Measurements from ENCODE around the gene RAP2B.
"Not testable (repeated sequence)": the region's sequence is repeated elsewhere in the genome, so short reads cannot be mapped to it uniquely, and the experiment has no call there.

The RAP2B gene

GRCh38 chr3:153146191-153147053 lies 15.6 kb upstream of the RAP2B start:
- ATAC-seq (replicated peaks) (peak; percentile 45 to 47), DNase-seq (no peak)
- Mint-ChIP-seq H3K27ac (no peak overlapping the region), H3K4me3 (no peak overlapping the region), H3K4me1 (no peaks in the 10 kb centered on the region), H3K36me3 (no peaks in the 10 kb centered on the region), H3K27me3 (no peaks in the 10 kb centered on the region), H3K9me3 (peaks cover 5 to 11% of the 10 kb centered on the region in 2 donors)

GRCh38 chr3:153150991-153151390 lies 11.0 kb upstream of the RAP2B start:
- Mint-ChIP-seq H3K4me3 (no peak overlapping the region), H3K9me3 (peaks cover 5 to 11% of the 10 kb centered on the region in 2 donors)
- no peak for ATAC-seq (replicated peaks)

DNA sequence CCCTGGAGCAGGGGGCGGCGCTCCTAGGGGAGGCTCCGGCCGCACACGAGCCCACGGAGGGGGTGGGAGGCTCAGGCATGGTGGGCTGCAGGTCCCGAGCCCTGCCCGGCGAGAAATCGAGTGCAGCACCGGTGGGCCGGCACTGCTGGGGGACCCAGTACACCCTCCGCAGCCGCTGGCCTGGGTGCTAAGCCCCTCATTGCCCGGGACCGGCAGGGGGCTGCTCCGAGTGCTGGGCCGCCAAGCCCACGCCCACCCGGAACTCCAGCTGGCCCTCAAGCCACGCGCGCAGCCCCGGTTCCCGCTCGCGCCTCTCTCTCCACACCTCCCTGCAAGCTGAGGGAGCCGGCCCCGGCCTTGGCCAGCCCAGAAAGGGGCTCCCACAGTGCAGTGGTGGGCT lies 6.2 kb upstream of the RAP2B start:
- not testable (repeated sequence) for DNase-seq; H3K4me3 Mint-ChIP-seq; H3K36me3 Mint-ChIP-seq; H3K9me3 Mint-ChIP-seq; H3K27me3 Mint-ChIP-seq; H3K27ac Mint-ChIP-seq; ATAC-seq (replicated peaks)
- H3K4me1 Mint-ChIP-seq = peaks cover 2 to 12% of the 10 kb centered on the region in 2 donors

More at GRCh38 chr3:153150991-153151390, 11.0 kb upstream of the RAP2B start:
- Mint-ChIP-seq H3K36me3 (no peaks in the 10 kb centered on the region), H3K4me1 (no peaks in the 10 kb centered on the region), H3K27ac (no peak overlapping the region), H3K27me3 (no peaks in the 10 kb centered on the region)
- DNase-seq = no peak

DNA sequence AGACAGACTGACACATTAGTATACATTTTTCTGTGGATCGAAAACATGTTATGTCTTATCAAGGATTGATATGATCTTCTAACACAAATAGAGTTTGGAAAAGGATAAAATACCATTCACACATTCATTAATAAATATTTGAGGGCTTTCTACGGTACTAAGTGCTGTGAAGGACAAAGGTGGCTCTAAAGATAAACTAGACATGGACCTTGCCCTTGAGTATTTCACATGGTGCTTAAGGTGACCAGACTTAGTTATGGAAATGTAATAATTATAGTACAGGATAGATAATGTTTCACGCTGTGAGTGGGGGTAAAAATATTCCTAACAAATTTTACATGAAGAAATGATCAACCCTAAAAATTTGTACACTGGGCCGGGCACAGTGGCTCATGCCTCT lies 3.8 kb upstream of the RAP2B start:
- H3K36me3 Mint-ChIP-seq = peaks cover under 1 to 6% of the 10 kb centered on the region in 2 donors
- peaks cover 2 to 12% of the 10 kb centered on the region in 2 donors for H3K4me1 Mint-ChIP-seq
- no peak overlapping the region for H3K27ac Mint-ChIP-seq
- no peaks in the 10 kb centered on the region for H3K27me3 Mint-ChIP-seq
- no peak overlapping the region for H3K4me3 Mint-ChIP-seq
- ATAC-seq (replicated peaks) (no peak), DNase-seq (no peak)
- no peaks in the 10 kb centered on the region for H3K9me3 Mint-ChIP-seq

DNA sequence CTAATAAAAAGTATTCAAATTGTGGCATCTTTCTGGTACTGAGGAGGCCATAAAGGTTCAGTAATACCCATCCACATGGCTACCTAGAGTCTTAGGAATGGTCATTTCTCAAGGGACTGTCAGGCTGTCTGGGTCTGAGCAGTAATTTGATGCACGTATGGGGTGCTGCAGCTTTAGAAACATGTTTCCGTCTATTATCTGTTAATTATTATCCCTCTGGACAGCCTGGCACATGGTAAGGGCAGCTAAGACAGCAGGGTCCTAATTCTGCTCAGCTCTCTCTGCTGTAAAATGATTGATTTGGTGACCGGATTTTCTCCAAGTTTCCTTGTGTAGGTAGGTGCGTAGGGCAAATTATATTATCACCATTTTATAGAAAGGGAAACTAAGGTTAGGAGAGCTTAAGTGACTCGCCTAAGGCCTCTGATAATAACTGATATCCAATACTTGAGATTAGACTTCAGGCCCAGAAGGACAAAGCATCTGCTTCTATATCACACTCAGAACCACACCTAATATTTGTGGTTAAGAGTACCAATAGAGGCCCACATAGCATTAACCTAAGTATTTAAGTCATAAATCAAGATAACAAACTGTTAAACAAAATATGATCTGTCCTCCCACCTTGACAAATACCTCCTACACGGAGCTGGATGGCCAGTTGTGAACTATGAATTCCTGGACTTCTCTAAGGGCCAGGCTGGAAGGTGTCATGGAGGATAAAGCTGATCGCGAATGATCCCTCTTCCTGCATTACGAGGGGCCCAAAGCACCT lies 2.9 kb upstream of the RAP2B start:
- H3K27ac Mint-ChIP-seq = no peak overlapping the region
- H3K36me3 Mint-ChIP-seq = peaks cover 9 to 10% of the 10 kb centered on the region in 2 donors
- no peaks in the 10 kb centered on the region for H3K27me3 Mint-ChIP-seq
- no peaks in the 10 kb centered on the region for H3K9me3 Mint-ChIP-seq
- DNase-seq = no peak
- peak overlapping the region in 1 of 2 donors; percentile 21 for H3K4me3 Mint-ChIP-seq
- peaks cover 7 to 22% of the 10 kb centered on the region in 2 donors for H3K4me1 Mint-ChIP-seq
- ATAC-seq (replicated peaks) = no peak

GRCh38 chr3:153159771-153160397 lies 2.1 kb upstream of the RAP2B start:
- Mint-ChIP-seq H3K36me3 (peaks cover 14% of the 10 kb centered on the region in 2 donors), H3K27me3 (no peaks in the 10 kb centered on the region), H3K4me1 (peaks cover 11 to 29% of the 10 kb centered on the region in 2 donors), H3K4me3 (peak overlapping the region; percentile 99 to 100), H3K9me3 (no peaks in the 10 kb centered on the region), H3K27ac (peak overlapping the region; percentile 97)
- no peak for DNase-seq
- no peak for ATAC-seq (replicated peaks)

GRCh38 chr3:153160451-153161137 lies 1.4 kb upstream of the RAP2B start:
- ATAC-seq (replicated peaks) = peak; percentile 59 to 63

GRCh38 chr3:153161138-153161713 lies 800 bp upstream of the RAP2B start:
- Mint-ChIP-seq H3K9me3 (no peaks in the 10 kb centered on the region), H3K4me3 (peak overlapping the region; percentile 99 to 100), H3K27ac (peak overlapping the region; percentile 97), H3K27me3 (no peaks in the 10 kb centered on the region), H3K36me3 (peaks cover 21 to 26% of the 10 kb centered on the region in 2 donors), H3K4me1 (peaks cover 17 to 42% of the 10 kb centered on the region in 2 donors)
- ATAC-seq (replicated peaks) = peak; percentile 81 to 82
- DNase-seq = peak; percentile 95

More at GRCh38 chr3:153160451-153161137, 1.4 kb upstream of the RAP2B start:
- H3K27me3 Mint-ChIP-seq = no peaks in the 10 kb centered on the region
- peak overlapping the region; percentile 99 to 100 for H3K4me3 Mint-ChIP-seq
- peaks cover 17 to 36% of the 10 kb centered on the region in 2 donors for H3K4me1 Mint-ChIP-seq
- H3K36me3 Mint-ChIP-seq = peaks cover 20 to 21% of the 10 kb centered on the region in 2 donors
- H3K27ac Mint-ChIP-seq = peak overlapping the region; percentile 97
- DNase-seq = peak; percentile 88
- no peaks in the 10 kb centered on the region for H3K9me3 Mint-ChIP-seq

- DNase-seq (peak; percentile 38), ATAC-seq (replicated peaks) (no peak)
- Mint-ChIP-seq H3K4me1 (peaks cover 21 to 55% of the 10 kb centered on the region in 2 donors), H3K27ac (peak overlapping the region; percentile 81), H3K36me3 (peaks cover 24 to 38% of the 10 kb centered on the region in 2 donors), H3K27me3 (no peaks in the 10 kb centered on the region), H3K4me3 (peak overlapping the region; percentile 99 to 100), H3K9me3 (no peaks in the 10 kb centered on the region)
These were observed 727 bp downstream of the RAP2B start for GRCh38 chr3:153162513-153163392.

DNA sequence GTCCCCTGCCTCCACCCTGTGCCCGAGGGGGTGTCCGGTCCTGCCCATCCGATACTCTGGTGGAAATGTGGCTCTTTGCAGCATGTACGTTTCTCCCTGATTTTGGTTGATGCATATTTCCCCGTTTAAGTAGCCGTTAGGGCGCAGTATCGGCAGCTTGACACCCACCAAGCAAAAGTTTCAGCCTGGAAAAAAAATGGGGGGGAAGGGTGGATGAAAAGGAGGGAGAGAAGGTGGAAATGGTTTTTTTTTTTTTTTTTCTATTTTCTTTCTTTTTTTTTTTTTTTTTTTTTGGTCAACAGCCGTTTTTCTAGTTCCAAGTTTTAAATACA lies 1.3 kb downstream of the RAP2B start:
- Mint-ChIP-seq H3K9me3 (no peaks in the 10 kb centered on the region), H3K36me3 (peaks cover 24 to 38% of the 10 kb centered on the region in 2 donors), H3K27me3 (no peaks in the 10 kb centered on the region), H3K4me3 (peak overlapping the region; percentile 99 to 100), H3K4me1 (peaks cover 21 to 55% of the 10 kb centered on the region in 2 donors), H3K27ac (peak overlapping the region; percentile 81)
- DNase-seq = no peak
- no peak for ATAC-seq (replicated peaks)

GRCh38 chr3:153163756-153164550 lies 1.9 kb downstream of the RAP2B start:
- Mint-ChIP-seq H3K36me3 (peaks cover 24 to 38% of the 10 kb centered on the region in 2 donors), H3K4me1 (peaks cover 21 to 55% of the 10 kb centered on the region in 2 donors), H3K27ac (no peak overlapping the region), H3K4me3 (peak overlapping the region; percentile 99 to 100), H3K27me3 (no peaks in the 10 kb centered on the region), H3K9me3 (no peaks in the 10 kb centered on the region)
- DNase-seq = no peak
- ATAC-seq (replicated peaks) = no peak

DNA sequence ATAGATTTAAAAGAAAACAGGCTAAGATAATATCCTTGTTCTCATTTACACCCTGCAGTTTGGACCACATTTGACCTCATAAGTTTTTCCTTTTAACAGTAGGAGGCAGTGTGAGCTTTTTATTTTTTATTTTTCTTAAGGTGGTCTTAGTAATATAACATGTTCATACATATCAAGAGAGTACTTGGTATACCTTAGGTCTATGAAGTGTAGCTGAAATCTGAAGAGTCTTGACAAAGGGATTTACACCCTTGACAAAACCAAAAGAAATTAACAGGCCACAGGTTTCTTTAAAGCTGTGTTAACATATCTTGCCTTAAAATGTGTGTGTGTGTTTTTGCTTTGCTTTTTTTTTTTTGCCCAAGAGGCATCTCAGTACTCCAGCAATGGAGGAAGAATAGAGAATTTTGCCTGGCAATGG lies 3.2 kb downstream of the RAP2B start:
- peak overlapping the region; percentile 99 to 100 for H3K4me3 Mint-ChIP-seq
- H3K27ac Mint-ChIP-seq = no peak overlapping the region
- H3K27me3 Mint-ChIP-seq = no peaks in the 10 kb centered on the region
- H3K4me1 Mint-ChIP-seq = peaks cover 21 to 45% of the 10 kb centered on the region in 2 donors
- H3K36me3 Mint-ChIP-seq = peaks cover 28 to 41% of the 10 kb centered on the region in 2 donors
- ATAC-seq (replicated peaks) (no peak), DNase-seq (no peak)
- no peaks in the 10 kb centered on the region for H3K9me3 Mint-ChIP-seq
